ENCODE measurements around the gene WDR5. TPM values are rescaled to one million over a fixed set of nuclear protein-coding genes. Genes with fewer than 3 reads are reported as not detected.

Gene WDR5
- total RNA-seq, 6 donors from 2014 or later = 23.3 to 48.2 (median 27.3) TPM

DNA sequence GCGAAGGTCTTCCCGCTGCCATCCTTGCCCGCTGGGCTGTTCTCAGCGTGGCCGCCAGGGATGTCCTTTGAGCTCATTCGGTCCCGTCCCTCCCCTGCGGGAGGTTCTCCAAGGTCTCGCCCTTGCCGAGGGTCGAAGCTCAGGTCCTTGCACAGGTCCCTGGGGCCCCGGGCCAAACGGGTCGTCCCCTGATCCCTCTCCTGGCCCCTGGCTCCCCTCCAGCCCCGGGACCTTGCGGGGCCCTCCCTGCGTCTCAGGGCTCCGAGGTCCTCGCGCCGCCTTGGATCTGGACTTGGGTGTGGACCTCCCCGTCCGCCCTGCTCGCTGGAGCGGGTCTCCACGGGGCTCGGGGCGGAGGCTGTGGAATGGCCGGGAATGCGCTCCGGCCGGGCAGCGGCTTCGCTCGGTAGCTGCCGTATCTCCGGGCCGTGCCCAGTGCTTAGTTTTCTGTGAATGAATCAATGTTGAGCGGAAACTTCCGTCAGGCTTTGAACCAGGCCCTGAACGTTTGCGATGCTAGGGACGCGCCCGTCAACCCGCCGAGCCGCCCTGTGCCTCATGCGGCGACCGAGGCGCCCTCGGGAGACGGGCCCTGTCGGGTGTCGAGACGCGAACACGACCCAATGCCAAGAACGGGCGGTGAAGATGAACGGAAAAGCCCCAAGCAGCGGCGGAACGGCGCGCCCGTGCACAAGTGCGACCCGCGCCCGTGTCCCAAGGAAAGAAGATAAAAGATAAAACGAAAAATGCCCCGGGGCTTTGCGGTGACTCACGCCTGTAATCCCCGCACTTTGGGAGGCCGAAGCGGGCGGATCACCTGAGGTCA, 27.7 kb downstream of the WDR5 start:
- H3K27me3 ChIP-seq = no peaks in the 10 kb centered on the region
- no peak overlapping the region for H3K27ac ChIP-seq
- peak overlapping the region in 1 of 4 donors; percentile 54 for H3K4me3 ChIP-seq
- peak; percentile 72 to 92 for DNase-seq
- peak in 1 of 2 donors; percentile 16 for ATAC-seq (ENCODE audit: low FRiP score in 2 of 2)
- H3K36me3 ChIP-seq = peaks cover 0 to 10% (median 7%) of the 10 kb centered on the region in 4 donors
- H3K9me3 ChIP-seq = no peaks in the 10 kb centered on the region
- 0% methylated on average over 40 to 74 of the region's 80 CpGs for WGBS, 2 donors
- TF ChIP-seq EP300 (IDR thresholded peaks at IDR 0.05) (no peak), POLR2AphosphoS5 (IDR thresholded peaks at IDR 0.05) (peak in 1 of 2 donors; percentile 12), POLR2A (IDR thresholded peaks at IDR 0.05) (peak in 2 of 4 donors; percentile 8 to 21)
- TF ChIP-seq, protein P1, sequence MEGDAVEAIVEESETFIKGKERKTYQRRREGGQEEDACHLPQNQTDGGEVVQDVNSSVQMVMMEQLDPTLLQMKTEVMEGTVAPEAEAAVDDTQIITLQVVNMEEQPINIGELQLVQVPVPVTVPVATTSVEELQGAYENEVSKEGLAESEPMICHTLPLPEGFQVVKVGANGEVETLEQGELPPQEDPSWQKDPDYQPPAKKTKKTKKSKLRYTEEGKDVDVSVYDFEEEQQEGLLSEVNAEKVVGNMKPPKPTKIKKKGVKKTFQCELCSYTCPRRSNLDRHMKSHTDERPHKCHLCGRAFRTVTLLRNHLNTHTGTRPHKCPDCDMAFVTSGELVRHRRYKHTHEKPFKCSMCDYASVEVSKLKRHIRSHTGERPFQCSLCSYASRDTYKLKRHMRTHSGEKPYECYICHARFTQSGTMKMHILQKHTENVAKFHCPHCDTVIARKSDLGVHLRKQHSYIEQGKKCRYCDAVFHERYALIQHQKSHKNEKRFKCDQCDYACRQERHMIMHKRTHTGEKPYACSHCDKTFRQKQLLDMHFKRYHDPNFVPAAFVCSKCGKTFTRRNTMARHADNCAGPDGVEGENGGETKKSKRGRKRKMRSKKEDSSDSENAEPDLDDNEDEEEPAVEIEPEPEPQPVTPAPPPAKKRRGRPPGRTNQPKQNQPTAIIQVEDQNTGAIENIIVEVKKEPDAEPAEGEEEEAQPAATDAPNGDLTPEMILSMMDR (IDR thresholded peaks at IDR 0.05) = peak; percentile 54 to 90 (median 76)
- peaks cover 0 to 17% (median 10%) of the 10 kb centered on the region in 4 donors for H3K4me1 ChIP-seq

- H3K9me3 ChIP-seq = peaks cover 0 to 2% (median 0%) of the 10 kb centered on the region in 4 donors
- no peak for DNase-seq
- no peaks in the 10 kb centered on the region for H3K36me3 ChIP-seq
- no peak overlapping the region for H3K4me3 ChIP-seq
- H3K27ac ChIP-seq = no peak overlapping the region
- 0% methylated on average over 11 to 13 of the region's 50 CpGs for WGBS, 2 donors
- ATAC-seq (ENCODE audit: low FRiP score in 2 of 2) = no peak
- peaks cover 0 to 17% (median 10%) of the 10 kb centered on the region in 4 donors for H3K4me1 ChIP-seq
- no peaks in the 10 kb centered on the region for H3K27me3 ChIP-seq
- TF ChIP-seq EP300 (IDR thresholded peaks at IDR 0.05) (no peak), POLR2AphosphoS5 (IDR thresholded peaks at IDR 0.05) (no peak), POLR2A (IDR thresholded peaks at IDR 0.05) (no peak)
- TF ChIP-seq, protein P1 (IDR thresholded peaks at IDR 0.05) = no peak
Measured at GRCh38 chr9:134164879-134165278, 29.0 kb downstream of the WDR5 start.

- ATAC-seq (ENCODE audit: low FRiP score in 2 of 2) (no peak), DNase-seq (peak in 1 of 2 donors; percentile 87)
- peaks cover 0 to 2% (median 0%) of the 10 kb centered on the region in 4 donors for H3K9me3 ChIP-seq
- no peaks in the 10 kb centered on the region for H3K36me3 ChIP-seq
- 52 to 60% methylated on average over 20 to 29 of the region's 29 CpGs for WGBS, 2 donors
- TF ChIP-seq EP300 (IDR thresholded peaks at IDR 0.05) (no peak), POLR2A (IDR thresholded peaks at IDR 0.05) (no peak), POLR2AphosphoS5 (IDR thresholded peaks at IDR 0.05) (no peak)
- TF ChIP-seq, protein P1 (IDR thresholded peaks at IDR 0.05) = no peak
- peaks cover 0 to 17% (median 10%) of the 10 kb centered on the region in 4 donors for H3K4me1 ChIP-seq
- no peak overlapping the region for H3K4me3 ChIP-seq
- H3K27me3 ChIP-seq = no peaks in the 10 kb centered on the region
- H3K27ac ChIP-seq = no peak overlapping the region
Measured at GRCh38 chr9:134165357-134166315, 29.8 kb downstream of the WDR5 start.

GRCh38 chr9:134166374-134166773, 30.5 kb downstream of the WDR5 start:
- Histone ChIP-seq H3K36me3 (no peaks in the 10 kb centered on the region), H3K27ac (no peak overlapping the region), H3K27me3 (no peaks in the 10 kb centered on the region), H3K4me1 (peaks cover 0 to 19% (median 10%) of the 10 kb centered on the region in 4 donors), H3K9me3 (peaks cover 0 to 2% (median 0%) of the 10 kb centered on the region in 4 donors), H3K4me3 (no peak overlapping the region)
- no peak for ATAC-seq (ENCODE audit: low FRiP score in 2 of 2)
- no peak for DNase-seq
- WGBS, 2 donors = 96 to 100% methylated on average over 8 to 13 of the region's 13 CpGs
- TF ChIP-seq, protein P1 (IDR thresholded peaks at IDR 0.05) = no peak
- TF ChIP-seq POLR2A (IDR thresholded peaks at IDR 0.05) = no peak
- no peak for TF ChIP-seq EP300 (IDR thresholded peaks at IDR 0.05)
- TF ChIP-seq POLR2AphosphoS5 (IDR thresholded peaks at IDR 0.05) = no peak
